Right kidney (tissue), 1 donor: ENCODE measurements around the gene SOX15.
"Not testable (repeated sequence)": the region's sequence is repeated elsewhere in the genome, so short reads cannot be mapped to it uniquely, and the experiment has no call there.

Experiments
- DNase-seq: peaks from one replicate; pipeline ENCODE4 v3.0.0-alpha.2; 2016

The SOX15 gene

GRCh38 chr17:7611635-7612293 is 21.9 kb upstream of the SOX15 start:
- DNase-seq = no peak

GRCh38 chr17:7610641-7611040 is 20.7 kb upstream of the SOX15 start:
- DNase-seq = no peak

GRCh38 chr17:7606280-7606679 is 16.4 kb upstream of the SOX15 start:
- no peak for DNase-seq

- DNase-seq = not testable (repeated sequence)
Observed at GRCh38 chr17:7597561-7597960, 7.7 kb upstream of the SOX15 start.

GRCh38 chr17:7593296-7593695 is 3.4 kb upstream of the SOX15 start:
- no peak for DNase-seq

- no peak for DNase-seq
Observed at GRCh38 chr17:7592422-7593021, 2.6 kb upstream of the SOX15 start.

- DNase-seq = no peak
Observed at GRCh38 chr17:7591596-7591995, 1.7 kb upstream of the SOX15 start.

- no peak for DNase-seq
Observed at GRCh38 chr17:7590743-7591142, 849 bp upstream of the SOX15 start.

GRCh38 chr17:7589204-7589868 is 558 bp downstream of the SOX15 start:
- peak; percentile 83 for DNase-seq

GRCh38 chr17:7588553-7589203 is 1.2 kb downstream of the SOX15 start:
- no peak for DNase-seq

GRCh38 chr17:7587420-7588151 is 2.3 kb downstream of the SOX15 start:
- DNase-seq = no peak

GRCh38 chr17:7586673-7587419 is 3.0 kb downstream of the SOX15 start:
- DNase-seq = no peak

GRCh38 chr17:7583253-7584109 is 6.4 kb downstream of the SOX15 start, which contains the start of gene MPDU1:
TSS of gene MPDU1 (plus strand) at chr17:7583852. CDS start at chr17:7583863, 11 bp downstream.
- peak; percentile 99 for DNase-seq

- no peak for DNase-seq
Observed at GRCh38 chr17:7582396-7583252, 7.3 kb downstream of the SOX15 start.

GRCh38 chr17:7580604-7581575 is 9.0 kb downstream of the SOX15 start:
- no peak for DNase-seq

- no peak for DNase-seq
Observed at GRCh38 chr17:7579834-7580603, 9.9 kb downstream of the SOX15 start.

GRCh38 chr17:7579001-7579833 is 10.7 kb downstream of the SOX15 start, which contains the start of gene CD68:
TSS of gene CD68 (plus strand) at chr17:7579638. CDS start at chr17:7579678, 40 bp downstream.
- no peak for DNase-seq
